GM12875 (cell line): ENCODE data around the gene SPTBN1.

ENCODE experiments used
- H3K4me3 ChIP-seq: one replicate; pipeline ENCODE4 v1.5.1; 2011; ENCODE audit warnings: low read depth, low read length, control low read depth
- TF ChIP-seq, protein P1 (sequence below): IDR thresholded peaks from 2 replicates; pipeline ENCODE4 v1.5.1; 2011; ENCODE audit warnings: low read depth, mild to moderate bottlenecking, control low read depth, inconsistent platforms, low read length, moderate library complexity, borderline replicate concordance; ENCODE audit not compliant: insufficient read depth

SPTBN1 gene

DNA sequence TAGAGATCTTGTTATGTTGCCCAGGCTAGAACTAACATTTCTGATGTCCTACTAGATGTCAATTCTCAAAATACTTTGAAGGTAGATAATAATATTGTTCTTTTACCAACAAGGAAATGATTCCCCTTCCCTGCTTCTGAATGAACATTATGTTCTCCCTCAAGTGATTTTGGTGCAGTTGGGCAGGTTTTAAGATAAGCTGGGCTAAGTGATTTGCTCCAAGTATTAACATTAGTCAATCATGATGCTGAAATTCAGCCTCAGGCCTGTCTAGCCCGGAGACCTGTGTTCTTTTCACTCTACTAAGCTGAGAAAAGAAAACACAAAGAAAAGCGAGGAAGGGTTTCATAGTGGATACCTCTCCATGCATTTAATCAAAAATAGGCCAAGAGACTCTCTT lies 38.5 kb upstream of the SPTBN1 start:
- TF ChIP-seq, protein P1, sequence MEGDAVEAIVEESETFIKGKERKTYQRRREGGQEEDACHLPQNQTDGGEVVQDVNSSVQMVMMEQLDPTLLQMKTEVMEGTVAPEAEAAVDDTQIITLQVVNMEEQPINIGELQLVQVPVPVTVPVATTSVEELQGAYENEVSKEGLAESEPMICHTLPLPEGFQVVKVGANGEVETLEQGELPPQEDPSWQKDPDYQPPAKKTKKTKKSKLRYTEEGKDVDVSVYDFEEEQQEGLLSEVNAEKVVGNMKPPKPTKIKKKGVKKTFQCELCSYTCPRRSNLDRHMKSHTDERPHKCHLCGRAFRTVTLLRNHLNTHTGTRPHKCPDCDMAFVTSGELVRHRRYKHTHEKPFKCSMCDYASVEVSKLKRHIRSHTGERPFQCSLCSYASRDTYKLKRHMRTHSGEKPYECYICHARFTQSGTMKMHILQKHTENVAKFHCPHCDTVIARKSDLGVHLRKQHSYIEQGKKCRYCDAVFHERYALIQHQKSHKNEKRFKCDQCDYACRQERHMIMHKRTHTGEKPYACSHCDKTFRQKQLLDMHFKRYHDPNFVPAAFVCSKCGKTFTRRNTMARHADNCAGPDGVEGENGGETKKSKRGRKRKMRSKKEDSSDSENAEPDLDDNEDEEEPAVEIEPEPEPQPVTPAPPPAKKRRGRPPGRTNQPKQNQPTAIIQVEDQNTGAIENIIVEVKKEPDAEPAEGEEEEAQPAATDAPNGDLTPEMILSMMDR = no peak
- H3K4me3 ChIP-seq = no peak overlapping the region

DNA sequence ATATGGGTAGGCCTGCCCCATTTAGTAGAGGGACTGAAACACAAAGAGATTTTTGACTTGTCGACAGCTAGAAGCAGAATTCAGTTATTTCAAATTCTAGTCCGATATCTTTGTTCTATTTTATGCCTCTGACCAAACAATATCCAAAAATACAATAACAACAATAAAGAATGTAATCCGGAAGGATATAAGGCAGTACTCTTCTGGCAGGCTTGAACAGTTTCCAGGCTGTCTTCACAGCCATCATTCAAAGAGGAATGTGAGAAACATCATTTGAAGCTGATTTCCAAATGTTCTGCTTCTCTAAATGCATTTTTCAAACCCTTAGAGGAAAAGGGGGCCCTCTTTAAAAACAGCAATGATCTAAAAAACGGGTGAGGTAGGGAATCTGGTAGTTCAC lies 36.7 kb upstream of the SPTBN1 start:
- H3K4me3 ChIP-seq = no peak overlapping the region
- TF ChIP-seq, protein P1 = no peak

DNA sequence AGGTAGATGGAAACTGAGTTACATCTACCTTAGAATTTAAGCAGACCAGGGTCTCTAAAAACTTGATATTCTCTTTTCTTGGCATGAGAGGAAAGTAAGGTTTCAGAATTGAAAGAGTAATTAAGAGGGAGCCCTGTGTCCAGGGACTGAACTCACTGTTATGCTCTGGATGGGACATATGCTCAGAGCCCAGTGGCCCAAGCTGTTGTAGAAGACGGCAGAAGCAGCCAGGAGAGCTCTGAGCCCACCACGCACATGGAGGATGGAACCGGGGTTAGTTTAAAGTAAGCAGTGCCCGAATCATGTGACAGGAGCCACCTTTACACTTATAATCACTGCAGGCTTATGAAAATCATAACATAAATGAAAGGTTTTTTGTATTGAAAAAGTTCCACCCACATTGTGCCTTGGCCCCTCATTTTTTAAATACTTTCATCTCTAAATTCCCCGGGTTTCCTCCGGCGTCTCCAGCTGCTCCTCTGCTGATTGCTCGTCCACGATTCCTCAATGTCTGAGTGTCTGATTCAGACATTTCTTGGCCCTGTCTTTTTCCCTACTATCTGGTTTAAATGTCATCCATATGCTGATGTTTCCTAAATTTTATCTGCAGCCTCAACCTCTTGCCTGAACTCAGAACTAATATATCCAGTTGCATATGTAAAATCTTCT lies 36.1 kb upstream of the SPTBN1 start:
- no peak overlapping the region for H3K4me3 ChIP-seq
- TF ChIP-seq, protein P1 = no peak

DNA sequence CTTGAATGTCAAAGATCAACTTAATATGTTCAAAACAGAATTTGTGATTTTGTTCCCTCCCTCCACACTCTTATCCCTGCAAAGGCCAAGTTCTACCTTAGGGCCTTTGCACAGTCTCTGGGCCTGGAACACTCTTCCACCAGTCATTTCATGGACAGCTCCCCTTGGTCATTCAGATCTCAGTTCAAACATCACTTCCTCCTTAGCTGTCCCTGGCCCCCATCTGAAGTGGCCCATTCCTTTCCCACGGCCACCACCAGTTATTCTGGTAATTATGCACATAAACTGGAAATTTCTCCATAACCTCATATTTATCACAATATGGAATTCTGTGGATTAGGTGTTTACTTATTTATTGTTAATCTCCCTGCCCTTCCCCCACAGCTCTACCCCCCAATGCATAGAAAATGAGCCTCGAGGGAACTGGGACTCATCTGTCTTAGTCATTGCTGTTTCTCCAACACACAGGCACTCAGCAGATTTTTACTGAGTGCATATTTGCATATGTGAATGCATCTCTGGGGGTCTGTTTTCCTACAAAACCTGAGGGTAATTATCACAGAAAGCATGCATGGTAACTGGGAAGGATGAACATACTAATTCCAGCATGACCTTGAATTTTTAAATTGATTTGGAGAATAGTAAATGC lies 35.5 kb upstream of the SPTBN1 start:
- TF ChIP-seq, protein P1 = no peak

DNA sequence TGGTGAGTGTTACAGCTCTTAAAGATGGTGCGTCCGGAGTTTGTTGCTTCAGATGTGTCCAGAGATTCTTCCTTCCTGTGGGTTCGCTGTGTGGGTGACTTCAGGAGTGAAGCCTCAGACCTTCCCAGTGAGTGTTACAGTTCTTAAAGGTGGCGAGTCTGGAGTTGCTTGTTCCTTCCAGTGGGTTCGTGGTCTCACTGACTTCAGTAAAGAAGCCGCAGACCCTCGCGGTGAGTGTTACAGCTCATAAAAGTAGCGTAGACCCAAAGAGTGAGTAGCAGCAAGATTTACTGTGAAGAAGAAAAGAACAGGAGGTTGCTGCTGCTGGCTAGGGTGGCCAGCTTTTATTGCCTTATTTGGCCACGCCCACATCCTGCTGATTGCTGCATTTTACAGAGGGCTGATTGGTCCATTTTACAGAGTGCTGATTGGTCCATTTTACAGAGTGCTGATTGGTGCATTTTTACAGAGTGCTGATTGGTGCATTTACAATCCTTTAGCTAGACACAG lies 34.0 kb upstream of the SPTBN1 start:
- TF ChIP-seq, protein P1 = no peak
- H3K4me3 ChIP-seq = no peak overlapping the region

More for the DNA sequence above, 35.5 kb upstream of the SPTBN1 start:
- no peak overlapping the region for H3K4me3 ChIP-seq

DNA sequence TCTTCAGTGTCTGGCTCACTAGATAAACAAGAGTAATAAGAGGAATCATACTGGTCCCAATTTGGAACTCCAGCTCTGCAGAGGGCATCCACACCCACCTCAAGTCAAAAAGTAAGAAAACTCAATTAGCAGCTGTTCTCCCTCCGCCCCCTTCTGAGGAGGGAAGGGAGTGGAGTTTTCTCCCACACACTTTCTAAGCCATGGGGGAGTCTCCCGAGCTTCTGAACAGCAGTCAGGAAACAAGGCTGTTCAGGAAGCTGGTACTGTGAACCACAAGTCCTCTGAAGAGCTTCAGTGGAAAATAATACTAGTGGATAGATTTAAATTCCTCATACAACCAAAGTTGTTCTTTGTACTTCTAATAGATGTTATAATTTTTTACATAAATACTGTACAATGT lies 32.9 kb upstream of the SPTBN1 start:
- TF ChIP-seq, protein P1 = no peak
- H3K4me3 ChIP-seq = no peak overlapping the region
